Measurements from ENCODE around the gene BMF. TPM values are rescaled to one million over a fixed set of nuclear protein-coding genes. Genes with fewer than 3 reads are reported as not detected.
A peak's percentile ranks its signal among the peaks of the same experiment; 100 is the strongest.

The BMF gene
- total RNA-seq, 1 donor from 2014 or later = 2.9 TPM

DNA sequence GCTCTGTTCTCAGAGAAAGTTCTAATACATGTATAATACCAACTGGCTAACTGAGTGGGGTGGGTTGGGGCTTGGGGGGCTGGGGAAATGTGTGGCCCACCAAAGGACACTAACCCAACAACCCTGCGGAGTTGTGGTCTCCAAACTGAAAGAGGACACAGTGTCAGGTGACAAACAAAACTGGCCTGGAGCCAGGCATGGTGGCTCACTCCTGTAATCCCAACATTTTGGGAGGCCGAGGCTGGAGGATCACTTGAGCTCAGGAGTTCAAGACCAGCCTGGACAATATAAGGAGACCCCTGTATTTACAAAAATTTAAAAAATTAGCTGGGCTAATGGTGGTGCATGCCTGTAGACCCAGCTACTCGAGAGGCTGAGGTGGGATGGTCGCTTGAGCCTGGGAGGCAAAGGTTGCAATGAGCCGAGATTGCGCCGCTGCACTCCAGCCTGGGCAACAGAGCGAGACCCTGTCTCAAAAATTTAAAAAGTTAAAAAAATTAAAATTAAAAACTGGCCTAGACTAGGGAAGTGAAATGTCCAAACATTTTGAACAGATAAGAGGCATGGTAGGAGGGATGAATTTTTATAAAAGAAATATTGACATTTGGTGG is 38.0 kb downstream of the BMF start:
- FAIRE-seq = no peak
- no peak for DNase-seq (ENCODE audit: low spot score in 2 of 2)

DNA sequence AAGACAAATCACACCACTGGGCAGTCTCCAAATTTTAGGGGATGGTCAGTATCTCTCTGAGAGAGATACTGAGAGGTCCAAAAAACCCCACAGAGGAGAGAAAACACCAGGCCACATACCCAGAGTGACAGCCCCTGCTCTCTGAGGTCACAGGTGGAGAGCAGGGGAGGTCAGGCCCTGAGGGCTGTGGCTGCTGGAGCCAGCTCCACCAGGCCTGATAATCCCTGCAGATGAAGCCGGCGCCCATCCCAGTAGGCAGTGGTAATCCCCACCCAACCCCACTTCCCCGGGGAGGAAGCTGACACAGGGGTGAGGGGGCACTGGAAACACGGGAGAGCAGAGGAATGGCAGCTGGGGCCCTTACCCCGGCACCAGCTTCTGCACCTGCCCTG is 38.5 kb downstream of the BMF start:
- DNase-seq (ENCODE audit: low spot score in 2 of 2) = no peak
- no peak for FAIRE-seq

DNA sequence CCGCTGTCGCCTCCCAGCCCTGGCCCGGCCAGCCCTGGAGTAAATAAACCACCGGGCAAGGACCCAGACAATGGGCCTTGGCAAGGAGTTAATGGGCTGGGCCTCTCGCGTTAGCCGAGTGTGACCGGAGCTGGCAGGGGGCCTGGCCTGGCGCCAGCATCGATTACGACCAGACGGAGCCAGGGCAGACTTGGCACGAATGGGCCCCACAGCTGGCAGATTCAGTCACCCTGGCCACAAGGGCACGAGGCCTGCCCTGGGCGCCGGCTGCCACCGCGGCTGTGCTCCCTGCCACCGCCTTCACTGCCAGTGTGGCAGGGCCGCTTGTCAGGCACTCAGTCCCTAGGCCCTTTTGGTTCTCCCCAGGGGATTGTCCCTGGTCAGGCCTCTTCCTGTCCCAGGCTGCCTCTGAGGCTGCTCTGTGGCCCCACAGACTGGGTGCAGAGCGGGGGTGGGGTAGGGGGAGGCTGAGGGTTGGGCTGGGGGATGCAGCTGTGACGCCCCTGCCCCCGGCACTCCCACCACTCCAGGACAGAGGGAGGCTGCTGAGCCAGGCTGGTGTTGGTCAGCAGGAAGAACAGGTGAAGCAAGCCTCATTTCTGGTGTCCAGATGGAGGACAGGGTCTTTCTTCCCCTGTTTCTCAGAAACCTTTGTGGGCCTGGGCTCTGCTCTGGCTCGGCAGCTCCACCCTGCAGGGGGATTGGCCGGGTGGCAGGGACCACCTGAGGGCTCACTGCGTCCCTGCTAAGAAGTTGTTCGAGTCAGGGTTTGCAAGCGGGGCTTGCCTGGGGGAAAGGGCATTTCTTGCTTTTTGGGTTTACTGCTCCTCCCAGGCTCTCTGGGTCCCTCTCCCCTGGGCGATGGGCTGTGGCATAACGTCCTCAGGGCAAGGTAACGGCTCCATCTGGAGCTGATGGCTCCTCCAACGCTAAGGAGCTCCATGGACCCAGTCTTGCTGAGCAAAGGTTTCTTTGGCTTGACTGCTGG is 39.2 kb downstream of the BMF start:
- FAIRE-seq (no peak), DNase-seq (ENCODE audit: low spot score in 2 of 2) (peak; percentile 89 to 92)

DNA sequence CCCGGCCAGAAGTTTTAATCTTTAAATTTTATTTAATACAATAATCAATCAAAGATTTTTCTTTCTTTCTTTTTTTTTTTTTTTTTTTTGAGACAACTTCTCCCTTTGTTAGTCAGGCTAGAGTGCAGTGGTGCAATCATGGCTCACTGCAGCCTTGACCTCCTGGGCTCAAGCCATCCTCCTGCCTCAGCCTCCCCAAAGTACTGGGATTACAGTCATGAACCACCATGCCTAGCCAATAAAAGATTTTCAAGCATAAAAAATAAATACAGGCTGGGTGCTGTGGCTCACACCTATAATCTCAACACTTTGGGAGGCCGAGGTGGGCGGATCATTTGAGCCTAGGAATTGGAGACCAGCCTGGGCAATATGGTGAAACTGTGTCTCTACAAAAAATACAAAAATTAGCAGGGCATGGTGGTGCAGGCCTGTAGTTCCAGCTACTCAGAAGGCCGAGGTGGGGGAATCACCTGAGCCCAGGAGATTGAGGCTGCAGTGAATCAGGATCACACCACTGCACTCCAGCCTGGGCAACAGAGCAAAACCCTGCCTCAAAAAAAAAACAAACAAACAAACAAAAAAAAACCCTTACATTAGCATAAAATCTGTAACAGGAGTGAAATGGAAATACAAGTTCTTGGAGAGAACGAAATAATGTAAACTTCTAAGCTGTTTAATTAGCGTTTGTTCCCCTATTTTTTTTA is 40.6 kb downstream of the BMF start:
- no peak for FAIRE-seq

DNA sequence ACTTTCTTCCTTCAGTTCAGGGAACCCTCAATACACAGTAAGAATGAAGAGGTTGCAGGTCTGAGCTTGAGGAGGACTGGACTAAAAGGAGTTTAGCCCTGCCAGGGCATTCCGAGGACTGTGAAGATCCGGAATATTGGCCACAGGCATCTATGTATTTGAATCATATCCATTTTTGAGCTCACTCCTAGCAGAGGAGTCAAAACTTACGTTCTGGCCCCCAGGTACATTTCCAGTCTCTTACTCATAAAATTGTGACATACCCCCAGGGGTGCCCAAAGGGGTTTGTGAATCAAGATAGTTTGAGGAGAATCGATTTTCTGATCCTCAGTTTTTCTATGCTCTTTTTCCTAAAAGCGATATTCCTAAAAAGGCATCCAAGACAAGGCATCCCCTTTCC is 42.1 kb downstream of the BMF start:
- no peak for FAIRE-seq
- DNase-seq (ENCODE audit: low spot score in 2 of 2) = no peak

More for the DNA sequence above, 40.6 kb downstream of the BMF start:
- DNase-seq (ENCODE audit: low spot score in 2 of 2) = no peak

DNA sequence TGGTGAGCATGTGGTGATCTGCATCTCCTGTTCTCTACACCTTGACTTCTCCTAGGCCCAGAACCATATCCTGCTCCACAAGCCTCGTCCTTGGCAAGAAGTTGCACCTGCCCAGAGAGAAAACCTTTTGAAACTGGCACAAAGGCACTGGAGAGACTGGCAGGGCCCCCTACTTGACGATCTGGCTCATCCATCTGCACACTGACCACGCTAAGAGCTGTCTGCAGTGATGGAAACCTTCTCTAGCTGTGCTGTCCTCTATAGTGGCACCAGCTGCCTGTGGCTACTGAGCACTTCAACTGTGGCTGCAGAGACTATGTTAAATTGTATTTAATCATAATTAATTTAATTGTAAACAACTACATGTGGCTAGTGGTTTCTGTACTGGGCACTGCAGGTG is 43.5 kb downstream of the BMF start:
- DNase-seq (ENCODE audit: low spot score in 2 of 2) (no peak), FAIRE-seq (no peak)

DNA sequence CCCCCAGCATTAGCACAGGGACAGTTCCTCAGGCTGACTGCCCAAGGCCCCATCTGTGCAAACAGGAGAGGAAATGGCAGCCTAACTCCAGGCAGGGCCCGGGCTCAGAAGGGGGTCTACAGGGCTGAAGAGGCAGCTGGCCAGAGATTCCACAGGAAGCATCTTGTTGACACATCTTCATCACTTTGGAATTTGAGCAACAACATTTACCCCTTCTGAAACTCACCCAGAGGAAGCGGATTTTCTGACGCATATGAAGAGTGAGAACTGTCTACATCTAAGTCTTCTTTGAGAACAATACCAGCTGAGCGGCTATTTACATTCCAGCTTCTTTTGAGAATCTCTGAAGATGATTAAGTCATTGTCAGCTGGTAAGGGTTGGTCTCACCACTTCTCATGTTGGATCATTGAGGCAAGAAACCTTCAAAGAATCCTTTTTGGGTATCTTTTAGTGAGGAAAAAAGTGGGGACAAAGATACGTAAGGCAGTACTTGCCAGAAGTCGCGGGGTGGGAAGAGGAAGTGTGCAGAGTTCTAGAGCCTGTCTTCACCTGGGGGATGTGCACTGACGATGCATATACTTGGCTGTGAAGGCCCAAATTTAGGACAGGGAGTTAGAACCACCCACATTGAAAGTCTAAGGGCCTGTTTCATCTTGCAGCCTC is 44.3 kb downstream of the BMF start:
- no peak for DNase-seq (ENCODE audit: low spot score in 2 of 2)
- FAIRE-seq = no peak

DNA sequence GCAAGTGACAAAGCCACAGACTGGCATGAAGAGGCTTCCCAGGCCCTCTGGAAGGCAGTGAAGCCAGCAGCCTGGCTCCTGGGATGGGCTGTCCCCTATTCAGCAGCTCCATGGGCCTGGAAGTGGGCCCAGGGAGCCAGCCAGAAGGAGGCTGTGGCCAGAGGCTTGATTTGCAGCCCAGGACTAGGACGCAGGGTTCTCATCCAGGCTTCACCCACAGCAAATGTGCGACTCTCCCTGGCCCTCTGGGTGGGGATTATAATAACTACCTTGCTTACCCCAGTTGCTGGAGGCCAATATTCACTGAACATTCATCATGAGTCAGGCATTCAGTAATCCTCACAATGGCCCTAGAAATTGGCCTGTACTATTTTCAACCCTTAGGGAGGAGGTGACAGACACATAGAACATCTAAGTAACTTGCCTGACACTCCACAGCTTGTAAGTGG is 45.1 kb downstream of the BMF start:
- DNase-seq (ENCODE audit: low spot score in 2 of 2) = no peak

DNA sequence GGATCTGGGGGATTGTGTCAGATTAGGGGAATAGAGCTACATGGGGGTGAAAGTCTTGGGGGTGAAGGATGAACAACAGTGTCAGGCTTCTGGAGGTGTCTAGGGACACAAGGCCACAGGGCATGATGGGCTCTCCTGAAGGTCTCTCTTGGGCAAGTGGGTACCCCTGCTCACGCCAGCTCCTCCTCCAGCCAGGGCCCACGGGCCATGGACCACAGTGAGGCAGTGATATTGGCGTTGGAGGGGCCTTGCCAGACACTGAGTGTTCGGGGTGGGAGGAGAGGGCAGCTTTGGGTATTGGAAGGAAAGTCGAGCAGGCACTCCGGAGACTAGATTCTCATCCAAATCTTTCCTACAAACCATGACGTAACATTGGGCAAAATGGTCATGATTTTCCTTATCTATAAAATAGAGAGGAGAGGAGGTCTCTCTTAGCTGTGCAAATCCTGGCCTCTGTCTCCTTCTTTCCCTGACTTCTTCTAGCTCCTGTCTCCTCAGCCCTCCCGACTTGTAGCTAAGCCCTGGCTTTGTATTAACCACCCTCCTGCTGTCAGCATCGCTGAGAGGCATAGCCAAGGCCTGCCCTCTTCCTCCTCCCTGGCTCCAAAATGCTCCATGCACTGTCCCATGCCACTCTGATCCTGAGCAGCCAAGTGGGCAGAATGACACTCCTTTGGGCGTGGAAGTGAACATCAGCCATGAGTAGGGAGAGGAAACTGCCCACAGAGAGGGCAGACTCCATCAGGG is 45.7 kb downstream of the BMF start:
- FAIRE-seq (no peak), DNase-seq (ENCODE audit: low spot score in 2 of 2) (no peak)

More for the DNA sequence above, 45.1 kb downstream of the BMF start:
- FAIRE-seq = no peak

DNA sequence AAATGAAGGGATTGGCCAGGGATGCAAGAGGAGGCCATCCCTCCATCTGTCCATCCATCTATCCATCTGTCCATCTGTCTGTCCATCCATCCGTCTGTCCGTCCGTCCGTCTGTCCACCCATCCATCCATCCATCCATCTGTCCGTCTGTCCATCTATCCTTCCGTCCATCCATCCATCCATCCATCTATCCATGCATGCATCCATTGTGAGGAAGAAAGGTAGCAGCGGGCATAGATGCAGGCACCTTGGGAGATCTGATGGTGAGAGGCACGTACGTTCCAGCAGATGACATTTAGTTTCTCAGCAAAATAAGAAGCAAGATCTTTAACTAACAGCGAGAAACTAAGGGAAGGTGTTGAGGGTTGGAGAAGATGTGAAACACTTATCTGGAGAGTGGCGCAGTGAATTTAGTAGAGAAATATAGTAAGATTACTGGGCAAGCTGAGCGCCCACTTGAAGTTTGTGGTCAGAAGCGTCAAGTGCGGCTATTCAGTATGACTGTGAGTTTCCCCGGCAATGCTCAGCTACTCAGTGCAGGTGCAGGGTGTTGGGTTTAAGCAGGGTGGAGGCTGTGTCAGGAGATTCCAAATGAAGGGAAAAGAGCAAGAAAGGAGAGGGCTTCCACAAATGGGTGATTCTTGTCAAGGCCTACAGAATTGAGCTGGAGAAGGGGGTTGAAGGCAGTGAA is 47.3 kb downstream of the BMF start:
- DNase-seq (ENCODE audit: low spot score in 2 of 2) (no peak), FAIRE-seq (no peak)

DNA sequence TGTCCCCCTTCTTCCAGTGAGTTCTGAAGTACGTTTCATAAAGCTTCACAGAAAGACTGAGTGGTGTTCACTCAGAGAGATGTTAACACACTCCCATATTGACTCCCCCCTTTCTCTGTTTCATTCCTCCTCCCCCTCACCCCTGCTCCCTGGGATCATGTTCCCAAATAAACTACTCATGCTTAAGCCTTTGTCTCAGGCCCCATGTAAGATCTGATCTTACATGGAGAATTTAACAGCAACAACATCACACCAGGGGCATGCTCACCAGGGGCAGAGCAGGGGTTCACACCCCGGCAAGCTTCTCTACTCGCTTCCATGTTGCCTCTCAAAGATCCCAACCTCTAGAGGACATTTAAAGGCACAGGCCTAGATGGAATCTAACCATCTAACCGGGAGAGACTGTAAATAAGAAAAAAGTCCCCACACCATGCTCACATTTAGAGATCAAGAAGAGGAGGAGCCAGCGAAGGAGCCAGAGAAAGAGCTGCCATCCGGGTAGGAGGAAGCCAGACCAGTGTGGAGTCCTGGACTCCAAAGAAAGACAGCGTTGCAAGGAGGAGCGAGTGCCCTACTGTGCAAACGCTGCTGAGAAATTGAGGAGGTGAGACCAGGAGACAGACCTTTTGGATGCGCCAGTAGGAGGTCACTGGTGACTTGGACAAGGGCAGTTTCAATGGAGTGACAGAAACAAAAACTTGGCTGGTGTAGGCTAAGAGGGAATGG is 48.3 kb downstream of the BMF start:
- no peak for DNase-seq (ENCODE audit: low spot score in 2 of 2)
- no peak for FAIRE-seq

DNA sequence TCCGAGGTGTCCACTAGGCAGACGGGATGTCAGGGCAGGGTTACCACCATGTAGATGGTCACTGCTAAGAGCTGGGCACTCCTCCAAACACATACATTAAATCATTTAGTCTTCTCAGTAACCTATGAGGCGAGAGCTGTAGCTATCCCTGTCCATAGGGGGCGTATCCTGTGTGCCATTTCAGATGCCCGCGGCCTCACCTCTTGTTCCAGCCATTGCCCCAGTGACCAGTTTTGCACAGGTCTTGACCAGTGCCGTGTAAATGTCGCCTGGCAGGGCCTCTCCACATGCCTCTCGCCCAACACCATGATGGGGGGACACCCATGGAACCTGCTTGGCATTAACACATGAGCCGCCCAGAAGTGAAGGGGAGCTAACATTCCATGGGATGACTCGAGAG is 48.9 kb downstream of the BMF start:
- FAIRE-seq (no peak), DNase-seq (ENCODE audit: low spot score in 2 of 2) (no peak)

DNA sequence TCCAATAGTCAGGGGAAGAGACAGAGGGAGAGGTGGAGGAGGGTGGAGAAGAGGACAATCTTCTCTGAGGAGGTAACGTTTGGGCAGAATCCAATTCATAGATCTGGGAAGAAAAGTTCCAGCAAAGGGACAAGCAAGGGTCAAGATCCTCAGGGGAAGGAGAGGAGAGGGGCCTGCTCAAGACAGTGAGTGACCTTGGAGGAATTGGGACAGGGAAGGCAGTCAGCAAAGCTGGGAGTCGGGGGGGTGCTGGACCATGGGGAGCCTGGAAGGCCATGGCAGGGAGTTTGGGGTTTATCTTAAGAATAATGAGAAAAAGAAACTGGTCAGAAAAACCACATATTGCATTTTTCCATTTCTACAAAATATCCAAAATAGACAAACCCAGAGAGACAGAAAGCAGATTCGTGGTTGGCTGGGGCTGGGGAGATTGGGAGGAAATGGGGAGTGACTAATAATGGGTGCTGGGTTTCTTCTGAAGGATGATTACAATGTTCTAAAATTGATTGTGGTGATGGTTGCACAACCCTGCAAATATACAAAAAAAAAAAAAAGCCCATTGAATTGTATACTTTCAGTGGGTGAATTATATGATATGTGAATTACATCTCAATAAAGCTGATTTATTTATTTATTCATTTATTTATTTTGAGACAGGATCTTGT is 50.1 kb downstream of the BMF start:
- no peak for FAIRE-seq
- no peak for DNase-seq (ENCODE audit: low spot score in 2 of 2)

DNA sequence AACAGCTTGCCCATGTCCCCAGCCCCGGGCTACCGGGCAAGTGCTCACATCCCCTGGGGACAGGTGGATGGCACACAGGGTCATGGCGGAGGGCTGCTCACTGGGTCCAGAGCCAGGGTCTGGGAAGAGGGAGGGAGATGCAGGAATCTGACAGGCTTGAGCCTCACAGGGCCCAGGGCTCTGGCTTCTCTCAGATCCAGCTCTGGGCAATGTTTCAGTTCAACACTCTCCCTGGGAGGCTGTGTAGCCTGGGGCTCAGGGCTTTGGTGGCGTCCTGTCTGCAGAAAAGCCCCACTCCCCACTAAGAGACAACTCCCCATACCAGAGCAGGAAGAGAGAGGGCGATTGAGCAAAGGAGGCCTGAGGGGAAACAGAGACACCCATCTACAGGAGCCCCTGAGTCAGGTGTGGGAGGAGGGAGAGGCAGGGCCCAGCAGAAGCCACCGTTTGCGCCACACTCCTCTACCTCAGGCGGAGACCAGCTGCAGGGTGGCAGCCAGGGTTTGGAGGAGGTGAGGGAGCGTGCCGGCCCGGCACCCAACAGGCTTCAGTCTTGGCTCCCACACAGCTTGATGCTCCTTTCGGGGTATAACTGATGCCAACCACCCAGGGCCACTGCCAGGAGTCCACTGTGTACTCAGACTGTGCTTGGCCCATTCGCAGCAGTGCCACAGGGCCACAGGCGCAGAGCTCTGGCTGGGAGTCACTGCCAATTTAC is 52.9 kb downstream of the BMF start:
- no peak for DNase-seq (ENCODE audit: low spot score in 2 of 2)
- FAIRE-seq = no peak

DNA sequence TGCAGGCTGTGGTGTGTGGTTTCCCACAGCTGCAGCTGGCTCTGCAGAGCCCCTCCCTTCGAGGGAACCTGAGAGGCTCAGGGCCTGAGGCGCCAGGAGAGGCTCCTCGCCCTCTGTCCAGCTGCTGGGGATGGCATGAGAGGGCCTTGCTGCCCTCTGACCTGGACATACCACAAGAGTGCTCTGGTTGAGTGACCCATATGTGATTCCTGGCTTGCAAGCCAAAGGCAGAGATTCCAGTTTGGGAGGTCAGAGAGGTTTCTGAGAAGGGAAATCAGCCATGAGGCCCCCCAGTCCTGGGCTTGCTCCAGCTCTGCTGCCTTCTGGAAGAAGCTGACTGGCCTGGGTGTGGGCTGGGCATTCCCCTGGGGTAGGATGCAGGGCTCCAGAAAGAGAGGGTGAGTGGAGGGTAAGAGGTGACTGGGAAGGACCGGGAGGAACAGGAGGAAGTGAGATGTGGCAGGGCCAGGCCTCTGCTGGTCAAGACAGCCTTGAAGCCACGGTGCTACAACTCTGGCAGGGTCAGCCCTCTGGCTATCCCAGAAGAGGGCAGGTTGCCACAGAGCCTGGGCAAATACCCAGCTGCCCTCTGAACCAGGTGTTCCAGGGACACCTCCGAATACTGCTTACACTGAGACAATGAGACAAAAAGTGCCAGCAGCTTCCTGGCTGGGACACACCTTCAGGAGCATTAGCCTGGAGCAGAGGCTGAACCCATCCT is 53.7 kb downstream of the BMF start:
- FAIRE-seq (no peak), DNase-seq (ENCODE audit: low spot score in 2 of 2) (no peak)

DNA sequence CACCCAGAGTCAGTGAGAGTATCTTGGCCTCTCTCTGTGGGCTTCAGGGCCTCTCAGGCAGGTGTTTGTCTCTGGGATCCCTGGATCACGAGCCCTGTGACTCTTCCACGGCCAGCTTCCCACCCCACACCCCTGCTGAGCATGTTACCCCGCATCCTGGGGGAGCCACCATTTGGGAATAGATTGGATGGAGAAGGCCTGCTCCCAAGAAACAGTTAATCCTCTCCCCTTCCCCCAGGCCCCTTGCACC is 54.1 kb downstream of the BMF start:
- DNase-seq (ENCODE audit: low spot score in 2 of 2) = no peak
- FAIRE-seq = no peak

Data from frontal cortex (tissue), 4 donors.